Large intestine (tissue), 3 donors: Measurements from ENCODE around the gene RRAD. TPM values are rescaled to one million over a fixed set of nuclear protein-coding genes. Genes with fewer than 3 reads are reported as not detected.
A peak's percentile ranks its signal among the peaks of the same experiment; 100 is the strongest.

Experiments
- DNase-seq, 2 donors: peaks; one replicate each; pipeline versions ENCODE4 v3.0.0 to v3.0.0-alpha.2; 2013
- H3K27ac ChIP-seq: one replicate; pipeline ENCODE4 v1.5.1; 2013; ENCODE audit warnings: low read length
- H3K27me3 ChIP-seq: 2 replicates; pipeline ENCODE4 v1.6.1; 2013; ENCODE audit warnings: low read length; ENCODE audit not compliant: control insufficient read depth, insufficient read depth
- H3K36me3 ChIP-seq: 2 replicates; pipeline ENCODE4 v1.6.1; 2013; ENCODE audit warnings: low read length; ENCODE audit not compliant: control insufficient read depth, insufficient read depth
- H3K4me1 ChIP-seq: one replicate; pipeline ENCODE4 v1.6.1; 2013; ENCODE audit warnings: low read length; ENCODE audit not compliant: control insufficient read depth, insufficient read depth
- H3K4me3 ChIP-seq: one replicate; pipeline ENCODE4 v1.5.1; 2013; ENCODE audit warnings: low read length
- H3K9me3 ChIP-seq: one replicate; pipeline ENCODE4 v1.6.1; 2013; ENCODE audit warnings: mild to moderate bottlenecking, low read depth, low read length, moderate library complexity; ENCODE audit not compliant: control insufficient read depth
- WGBS: methylation state at CpG from one replicate; pipeline ENCODE4 v1.1.5; 2013; ENCODE audit warnings: low lambda C conversion rate; ENCODE audit not compliant: insufficient coverage; 5-methylcytosine and 5-hydroxymethylcytosine counted together
- polyA plus RNA-seq: library from polyadenylated mRNA; unstranded; fragments of 120-200 nt; gene quantifications from one replicate; pipeline ENCODE4 v1.2.1, GENCODE V29; 2013

Gene RRAD
- polyA plus RNA-seq, 1 donor, result 2.0 TPM

GRCh38 chr16:66881560-66881959, 43.8 kb downstream of the RRAD start:
- Histone ChIP-seq H3K36me3 (peaks cover 20% of the 10 kb centered on the region), H3K27me3 (no peaks in the 10 kb centered on the region), H3K27ac (no peak overlapping the region), H3K4me1 (peaks cover 5% of the 10 kb centered on the region), H3K4me3 (peak overlapping the region; percentile 91), H3K9me3 (peaks cover 5% of the 10 kb centered on the region)
- DNase-seq, result no peak
- WGBS, result no CpG with 5 or more reads among the region's 2 CpGs

GRCh38 chr16:66881014-66881417, 44.3 kb downstream of the RRAD start:
- Histone ChIP-seq H3K27me3 (no peaks in the 10 kb centered on the region), H3K4me1 (peaks cover 5% of the 10 kb centered on the region), H3K27ac (no peak overlapping the region), H3K4me3 (peak overlapping the region; percentile 91), H3K9me3 (peaks cover 5% of the 10 kb centered on the region), H3K36me3 (peaks cover 19% of the 10 kb centered on the region)
- WGBS, result no CpG with 5 or more reads among the region's 23 CpGs
- DNase-seq, result no peak

GRCh38 chr16:66880288-66881013, 44.9 kb downstream of the RRAD start, which contains the start of gene PDP2:
Gene PDP2 (plus strand): TSS chr16:66880515. CDS start chr16:66884285, 3,770 bp downstream.
- H3K4me3 ChIP-seq, result peak within 1 kb of the TSS; percentile 91
- H3K36me3 ChIP-seq, result peaks cover 16% of the 10 kb centered on the region
- H3K27ac ChIP-seq, result peak within 1 kb of the TSS; percentile 41
- peaks cover 5% of the 10 kb centered on the region for H3K9me3 ChIP-seq
- no peaks in the 10 kb centered on the region for H3K27me3 ChIP-seq
- peaks cover 5% of the 10 kb centered on the region for H3K4me1 ChIP-seq
- WGBS, result no CpG with 5 or more reads among the region's 58 CpGs
- peak; percentile 89 to 95 for DNase-seq

GRCh38 chr16:66878067-66878466, 47.3 kb downstream of the RRAD start:
- H3K36me3 ChIP-seq, result no peaks in the 10 kb centered on the region
- no peak overlapping the region for H3K27ac ChIP-seq
- H3K4me1 ChIP-seq, result peaks cover 8% of the 10 kb centered on the region
- no peak overlapping the region for H3K4me3 ChIP-seq
- WGBS, result no CpG with 5 or more reads among the region's 5 CpGs
- H3K9me3 ChIP-seq, result peaks cover 5% of the 10 kb centered on the region
- DNase-seq, result no peak
- no peaks in the 10 kb centered on the region for H3K27me3 ChIP-seq

GRCh38 chr16:66874079-66874775, 51.1 kb downstream of the RRAD start:
- Histone ChIP-seq H3K4me1 (peaks cover 19% of the 10 kb centered on the region), H3K36me3 (no peaks in the 10 kb centered on the region), H3K9me3 (no peaks in the 10 kb centered on the region), H3K27ac (no peak overlapping the region), H3K27me3 (no peaks in the 10 kb centered on the region), H3K4me3 (no peak overlapping the region)
- WGBS, result no CpG with 5 or more reads among the region's 1 CpG
- no peak for DNase-seq

- no peak overlapping the region for H3K4me3 ChIP-seq
- no peak overlapping the region for H3K27ac ChIP-seq
- no peaks in the 10 kb centered on the region for H3K9me3 ChIP-seq
- H3K4me1 ChIP-seq, result peaks cover 19% of the 10 kb centered on the region
- no peaks in the 10 kb centered on the region for H3K27me3 ChIP-seq
- no peaks in the 10 kb centered on the region for H3K36me3 ChIP-seq
- DNase-seq, result no peak
Observed at GRCh38 chr16:66873685-66874055, 51.7 kb downstream of the RRAD start.

GRCh38 chr16:66872943-66873684, 52.2 kb downstream of the RRAD start:
- H3K27me3 ChIP-seq, result no peaks in the 10 kb centered on the region
- H3K4me1 ChIP-seq, result peaks cover 19% of the 10 kb centered on the region
- H3K36me3 ChIP-seq, result no peaks in the 10 kb centered on the region
- H3K9me3 ChIP-seq, result no peaks in the 10 kb centered on the region
- H3K4me3 ChIP-seq, result peak overlapping the region; percentile 33
- H3K27ac ChIP-seq, result peak overlapping the region; percentile 83
- DNase-seq, result peak; percentile 88 to 92
- no CpG with 5 or more reads among the region's 39 CpGs for WGBS

GRCh38 chr16:66872559-66872942, 52.8 kb downstream of the RRAD start:
- H3K4me1 ChIP-seq, result peaks cover 19% of the 10 kb centered on the region
- H3K27me3 ChIP-seq, result no peaks in the 10 kb centered on the region
- peak overlapping the region; percentile 83 for H3K27ac ChIP-seq
- peak overlapping the region; percentile 33 for H3K4me3 ChIP-seq
- 18% methylated on average over 2 of the region's 4 CpGs for WGBS
- no peaks in the 10 kb centered on the region for H3K36me3 ChIP-seq
- DNase-seq, result peak in 1 of 2 donors; percentile 76
- no peaks in the 10 kb centered on the region for H3K9me3 ChIP-seq

GRCh38 chr16:66871840-66872239, 53.5 kb downstream of the RRAD start:
- no CpG with 5 or more reads among the region's 3 CpGs for WGBS
- Histone ChIP-seq H3K27ac (peak overlapping the region; percentile 83), H3K27me3 (no peaks in the 10 kb centered on the region), H3K4me1 (peaks cover 19% of the 10 kb centered on the region), H3K4me3 (no peak overlapping the region), H3K9me3 (no peaks in the 10 kb centered on the region), H3K36me3 (no peaks in the 10 kb centered on the region)
- DNase-seq, result peak; percentile 71 to 88
